COLO829 (cell line): ENCODE data around the gene CCRL2.

Experiments
- DNase-seq: peaks from one replicate; pipeline ENCODE4 v3.0.0; 2012; ENCODE audit warnings: low spot score

CCRL2 gene

GRCh38 chr3:46406788-46407611 is at the start of gene CCRL2, which contains the start of gene CCR5AS:
CCRL2 (plus strand) TSS chr3:46407259; CDS start chr3:46408080, 821 bp downstream.
CCR5AS (minus strand) TSS chr3:46407066.
- no peak for DNase-seq

- DNase-seq, result no peak
Measured at GRCh38 chr3:46358466-46358865, 48.6 kb upstream of the CCRL2 start.

- DNase-seq, result no peak
Measured at GRCh38 chr3:46359733-46360493, 47.1 kb upstream of the CCRL2 start.

GRCh38 chr3:46360907-46361306 is 46.2 kb upstream of the CCRL2 start:
- no peak for DNase-seq

- DNase-seq, result no peak
Measured at GRCh38 chr3:46361408-46362283, 45.4 kb upstream of the CCRL2 start.

GRCh38 chr3:46365041-46365440 is 42.0 kb upstream of the CCRL2 start:
- no peak for DNase-seq

GRCh38 chr3:46365737-46366524 is 41.1 kb upstream of the CCRL2 start:
- no peak for DNase-seq

- DNase-seq, result no peak
Measured at GRCh38 chr3:46367811-46368210, 39.2 kb upstream of the CCRL2 start.

GRCh38 chr3:46368569-46368968 is 38.5 kb upstream of the CCRL2 start:
- no peak for DNase-seq

- DNase-seq, result no peak
Measured at GRCh38 chr3:46369151-46369550, 37.9 kb upstream of the CCRL2 start.

- no peak for DNase-seq
Measured at GRCh38 chr3:46369675-46370132, 37.4 kb upstream of the CCRL2 start.

GRCh38 chr3:46370839-46371518 is 36.1 kb upstream of the CCRL2 start, which contains the start of gene CCR5:
CCR5 (plus strand) TSS chr3:46370946; CDS start chr3:46372903, 1,957 bp downstream.
- DNase-seq, result no peak

- no peak for DNase-seq
Measured at GRCh38 chr3:46371519-46372340, 35.3 kb upstream of the CCRL2 start.

- DNase-seq, result no peak
Measured at GRCh38 chr3:46372492-46373359, 34.3 kb upstream of the CCRL2 start.

- no peak for DNase-seq
Measured at GRCh38 chr3:46374755-46375154, 32.3 kb upstream of the CCRL2 start.

GRCh38 chr3:46375218-46375617 is 31.8 kb upstream of the CCRL2 start:
- no peak for DNase-seq

- no peak for DNase-seq
Measured at GRCh38 chr3:46375814-46376213, 31.2 kb upstream of the CCRL2 start.

GRCh38 chr3:46378426-46378942 is 28.6 kb upstream of the CCRL2 start:
- DNase-seq, result peak; percentile 80
